DND-41 (cell line): ENCODE data around the gene THOC6.

Source experiments
- ATAC-seq: fragments of 200-7000 bp; cut with Tn5 transposase; 3 replicates; pipeline ENCODE4 v1.9.1; 2021; ENCODE audit warnings: low read depth; ENCODE audit not compliant: insufficient read depth
- DNase-seq: peaks from one replicate; pipeline ENCODE4 v3.0.0-alpha.2; 2020
- H2AFZ ChIP-seq: 2 replicates; pipeline ENCODE4 v1.6.0; 2012; ENCODE audit warnings: low read depth, low read length
- H3K27ac ChIP-seq: 2 replicates; pipeline ENCODE4 v1.5.1; 2012; ENCODE audit warnings: low read length, inconsistent platforms
- H3K27me3 ChIP-seq: fragments of 200-600 bp; sonication (generic); 2 replicates; pipeline ENCODE4 v1.6.0; 2012; ENCODE audit warnings: low read length, mild to moderate bottlenecking, inconsistent platforms; ENCODE audit not compliant: insufficient read depth, poor library complexity
- H3K36me3 ChIP-seq: 2 replicates; pipeline ENCODE4 v1.5.1; 2012; ENCODE audit warnings: low read length, inconsistent platforms; ENCODE audit not compliant: insufficient read depth
- H3K4me1 ChIP-seq: 2 replicates; pipeline ENCODE4 v1.5.1; 2012; ENCODE audit warnings: mild to moderate bottlenecking, low read length; ENCODE audit not compliant: insufficient read depth
- H3K4me2 ChIP-seq: 2 replicates; pipeline ENCODE4 v1.6.0; 2012; ENCODE audit warnings: mild to moderate bottlenecking, moderate library complexity, low read length, inconsistent platforms; ENCODE audit not compliant: insufficient read depth
- H3K4me3 ChIP-seq, 2 experiments: fragments of 200-600 bp in 1 of 2; shearing (Covaris generic) in 1 of 2; 2 replicates each; pipeline ENCODE4 v1.5.1; 2012 to 2016; ENCODE audit warnings: inconsistent platforms in 2 of 2, low read length in 2 of 2, mild to moderate bottlenecking in 2 of 2, low read depth in 1 of 2, moderate library complexity in 1 of 2
- H3K79me2 ChIP-seq: 2 replicates; pipeline ENCODE4 v1.6.0; 2012; ENCODE audit warnings: low read length, inconsistent platforms; ENCODE audit not compliant: insufficient read depth
- H3K9ac ChIP-seq: 2 replicates; pipeline ENCODE4 v1.6.0; 2012; ENCODE audit warnings: low read depth, mild to moderate bottlenecking, inconsistent platforms, low read length, moderate library complexity
- H3K9me3 ChIP-seq: 2 replicates; pipeline ENCODE4 v1.5.1; 2012; ENCODE audit warnings: low read length, moderate library complexity, mild to moderate bottlenecking, inconsistent platforms; ENCODE audit not compliant: insufficient read depth, severe bottlenecking
- H4K20me1 ChIP-seq: 2 replicates; pipeline ENCODE4 v1.6.0; 2012; ENCODE audit warnings: low read length; ENCODE audit not compliant: insufficient read depth
- EZH2 ChIP-seq: IDR thresholded peaks from 3 replicates; pipeline ENCODE4 v1.6.1; 2012; ENCODE audit warnings: borderline replicate concordance, low read depth, mild to moderate bottlenecking, moderate library complexity, low read length, inconsistent platforms; ENCODE audit not compliant: severe bottlenecking
- TF ChIP-seq, protein P1 (sequence below): IDR thresholded peaks from 2 replicates; pipeline ENCODE4 v1.5.1; 2012; ENCODE audit warnings: borderline replicate concordance, low read length, moderate library complexity, mild to moderate bottlenecking; ENCODE audit not compliant: poor library complexity, severe bottlenecking; ENCODE audit errors: extremely low read depth

The THOC6 gene

DNA sequence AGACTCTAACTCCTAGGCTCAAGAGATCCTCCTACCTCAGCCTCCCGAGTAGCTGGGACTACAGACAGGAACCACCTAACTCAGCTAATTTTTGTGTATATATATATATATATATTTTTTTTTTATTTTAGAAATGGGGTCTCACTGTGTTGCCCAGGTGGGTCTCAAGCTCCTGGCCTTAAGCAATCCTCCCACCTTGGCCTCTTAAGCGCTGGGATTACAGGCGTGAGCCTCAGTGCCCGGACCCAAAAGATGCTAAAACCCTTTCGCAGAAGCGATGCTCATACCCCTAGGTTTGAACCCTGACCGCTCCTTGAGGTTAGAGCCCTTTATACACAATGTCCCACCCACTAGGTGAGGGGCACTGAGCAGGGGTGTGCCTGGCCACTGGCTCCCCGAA lies 13.3 kb upstream of the THOC6 start:
- Histone ChIP-seq H3K9ac (no peak overlapping the region), H3K27me3 (no peaks in the 10 kb centered on the region), H3K27ac (no peak overlapping the region), H3K79me2 (no peaks in the 10 kb centered on the region), H3K4me1 (peaks cover 35% of the 10 kb centered on the region), H2AFZ (no peak overlapping the region), H3K4me3 (no peak overlapping the region), H4K20me1 (peaks cover 5% of the 10 kb centered on the region; the same call in 1 of the 2 replicates), H3K9me3 (no peaks in the 10 kb centered on the region), H3K4me2 (no peak overlapping the region), H3K36me3 (no peaks in the 10 kb centered on the region)
- no peak for DNase-seq
- no peak for ATAC-seq
- TF ChIP-seq, protein P1, sequence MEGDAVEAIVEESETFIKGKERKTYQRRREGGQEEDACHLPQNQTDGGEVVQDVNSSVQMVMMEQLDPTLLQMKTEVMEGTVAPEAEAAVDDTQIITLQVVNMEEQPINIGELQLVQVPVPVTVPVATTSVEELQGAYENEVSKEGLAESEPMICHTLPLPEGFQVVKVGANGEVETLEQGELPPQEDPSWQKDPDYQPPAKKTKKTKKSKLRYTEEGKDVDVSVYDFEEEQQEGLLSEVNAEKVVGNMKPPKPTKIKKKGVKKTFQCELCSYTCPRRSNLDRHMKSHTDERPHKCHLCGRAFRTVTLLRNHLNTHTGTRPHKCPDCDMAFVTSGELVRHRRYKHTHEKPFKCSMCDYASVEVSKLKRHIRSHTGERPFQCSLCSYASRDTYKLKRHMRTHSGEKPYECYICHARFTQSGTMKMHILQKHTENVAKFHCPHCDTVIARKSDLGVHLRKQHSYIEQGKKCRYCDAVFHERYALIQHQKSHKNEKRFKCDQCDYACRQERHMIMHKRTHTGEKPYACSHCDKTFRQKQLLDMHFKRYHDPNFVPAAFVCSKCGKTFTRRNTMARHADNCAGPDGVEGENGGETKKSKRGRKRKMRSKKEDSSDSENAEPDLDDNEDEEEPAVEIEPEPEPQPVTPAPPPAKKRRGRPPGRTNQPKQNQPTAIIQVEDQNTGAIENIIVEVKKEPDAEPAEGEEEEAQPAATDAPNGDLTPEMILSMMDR: no peak
- no peak for TF ChIP-seq EZH2

DNA sequence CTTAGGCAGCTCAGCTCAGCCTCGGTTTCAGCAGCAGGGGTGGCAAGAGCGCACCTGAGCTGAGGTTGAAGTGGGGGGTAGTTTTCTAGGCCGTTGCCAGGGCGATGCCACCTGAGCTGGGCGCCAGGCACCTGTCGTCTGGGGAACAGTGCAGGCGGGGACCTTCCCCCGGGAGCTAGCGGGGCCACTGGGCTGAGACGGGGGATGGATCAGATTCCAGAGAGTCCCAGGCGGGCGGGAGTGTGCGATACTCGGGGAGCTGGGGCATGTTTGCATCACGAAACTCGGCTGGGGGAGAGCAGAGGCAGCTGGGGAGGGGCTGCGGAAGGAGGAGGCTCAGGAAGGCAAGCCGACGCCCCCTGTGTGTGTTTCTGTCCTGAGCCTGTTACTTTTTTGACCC lies 11.6 kb upstream of the THOC6 start:
- no peaks in the 10 kb centered on the region for H3K27me3 ChIP-seq
- H3K4me3 ChIP-seq: no peak overlapping the region
- DNase-seq: no peak
- peaks cover 21% of the 10 kb centered on the region for H3K4me1 ChIP-seq
- H3K9me3 ChIP-seq: no peaks in the 10 kb centered on the region
- no peak overlapping the region for H3K4me2 ChIP-seq
- no peaks in the 10 kb centered on the region for H3K36me3 ChIP-seq
- no peaks in the 10 kb centered on the region for H3K79me2 ChIP-seq
- TF ChIP-seq, protein P1: no peak
- no peak for TF ChIP-seq EZH2
- H3K27ac ChIP-seq: no peak overlapping the region
- no peak overlapping the region for H3K9ac ChIP-seq
- no peak for ATAC-seq
- H4K20me1 ChIP-seq: no peaks in the 10 kb centered on the region; the same call in 1 of the 2 replicates
- no peak overlapping the region for H2AFZ ChIP-seq

DNA sequence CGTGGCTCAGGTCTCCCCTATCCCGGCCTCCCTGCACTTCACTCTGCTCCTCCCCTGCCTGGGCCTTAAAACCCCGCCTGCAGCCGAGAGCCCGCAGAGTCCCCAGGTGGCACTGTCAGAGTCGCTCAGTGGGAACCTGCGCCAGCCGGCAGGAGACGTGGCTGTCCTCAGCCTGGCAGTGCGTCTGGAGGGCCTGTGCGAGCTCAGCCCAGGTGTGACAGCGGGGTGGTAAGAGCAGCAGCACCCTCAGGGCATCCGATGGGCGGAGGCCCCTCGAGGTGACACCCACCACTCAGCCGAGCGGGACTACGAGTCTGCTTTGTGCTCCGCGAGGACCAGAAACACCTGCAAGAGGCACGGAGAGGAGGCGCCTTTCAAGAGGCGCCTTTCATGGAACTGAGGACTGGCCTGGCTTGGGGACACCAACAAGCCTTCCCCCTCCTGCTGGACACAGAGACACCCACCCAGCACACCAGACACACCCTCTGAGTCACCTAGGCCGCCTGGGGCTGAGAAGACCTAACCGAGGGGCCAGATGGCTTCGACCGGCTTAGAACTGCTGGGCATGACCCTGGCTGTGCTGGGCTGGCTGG lies 10.9 kb upstream of the THOC6 start, which contains the start of gene CLDN9:
TSS of gene CLDN9 (plus strand) at position 96 of the 593 bp plus-strand sequence. CDS start at position 536, 440 bp downstream.
- no peak for ATAC-seq
- Histone ChIP-seq H2AFZ (no peak within 1 kb of the TSS), H3K27me3 (no peaks in the 10 kb centered on the region), H3K9me3 (no peaks in the 10 kb centered on the region), H3K27ac (no peak within 1 kb of the TSS), H3K4me1 (peaks cover 14% of the 10 kb centered on the region), H3K36me3 (no peaks in the 10 kb centered on the region), H3K9ac (no peak within 1 kb of the TSS), H3K4me3 (no peak within 1 kb of the TSS), H4K20me1 (no peaks in the 10 kb centered on the region; the same call in 1 of the 2 replicates), H3K4me2 (no peak within 1 kb of the TSS), H3K79me2 (no peaks in the 10 kb centered on the region)
- TF ChIP-seq EZH2: no peak
- TF ChIP-seq, protein P1: no peak
- no peak for DNase-seq
